NCI-H1092 (cell line): ENCODE results near the gene GAB2.

ENCODE experiments used
- DNase-seq: peaks from one replicate; lab custom pipeline; 2025; lab: John Stamatoyannopoulos, UW

Gene GAB2

GRCh38 chr11:78221396-78222315 lies 196.0 kb downstream of the GAB2 start:
- DNase-seq: no peak

- DNase-seq: no peak
Measured at GRCh38 chr11:78220218-78221157, 197.1 kb downstream of the GAB2 start.

GRCh38 chr11:78219493-78220217 lies 198.0 kb downstream of the GAB2 start:
- DNase-seq: no peak

GRCh38 chr11:78218707-78219492 lies 198.7 kb downstream of the GAB2 start:
- DNase-seq: no peak

- no peak for DNase-seq
Measured at GRCh38 chr11:78217650-78218541, 199.7 kb downstream of the GAB2 start.

- DNase-seq: no peak
Measured at GRCh38 chr11:78216571-78217287, 200.9 kb downstream of the GAB2 start.

- no peak for DNase-seq
Measured at GRCh38 chr11:78216021-78216420, 201.6 kb downstream of the GAB2 start.

- no peak for DNase-seq
Measured at GRCh38 chr11:78214331-78215194, 203.1 kb downstream of the GAB2 start.

GRCh38 chr11:78213526-78214330 lies 203.9 kb downstream of the GAB2 start:
- no peak for DNase-seq

- DNase-seq: no peak
Measured at GRCh38 chr11:78212586-78213371, 204.8 kb downstream of the GAB2 start.

GRCh38 chr11:78211565-78211964 lies 206.1 kb downstream of the GAB2 start:
- no peak for DNase-seq

- no peak for DNase-seq
Measured at GRCh38 chr11:78210000-78210608, 207.5 kb downstream of the GAB2 start.

GRCh38 chr11:78209478-78209877 lies 208.1 kb downstream of the GAB2 start:
- no peak for DNase-seq

- DNase-seq: no peak
Measured at GRCh38 chr11:78208257-78209165, 209.1 kb downstream of the GAB2 start.

GRCh38 chr11:78207532-78208256 lies 209.9 kb downstream of the GAB2 start:
- no peak for DNase-seq
